Spleen (tissue), 11 donors: Measurements from ENCODE around the gene TAF8. TPM values are rescaled to one million over a fixed set of nuclear protein-coding genes. Genes with fewer than 3 reads are reported as not detected.
A peak's percentile ranks its signal among the peaks of the same experiment; 100 is the strongest.

Experiments used
- DNase-seq: peaks from one replicate; pipeline ENCODE4 v3.0.0-alpha.2; 2020
- H3K27ac ChIP-seq, 8 donors: fragments of 200-600 bp; sonication (generic) in 7 of 8; 1 replicate in 4 of 8; 2 replicates in 4 of 8; pipeline versions ENCODE4 v1.5.0 to v1.8.0; 2016 to 2021; ENCODE audit warnings: inconsistent platforms in 4 of 8, mild to moderate bottlenecking in 4 of 8, moderate library complexity in 1 of 8
- H3K27me3 ChIP-seq, 7 donors: fragments of 200-600 bp; sonication (generic) in 6 of 7; replicated peaks in 1 of 7; 1 replicate in 4 of 7; 2 replicates in 3 of 7; pipeline versions ENCODE4 v1.5.0 to v1.8.0; 2016 to 2021; ENCODE audit warnings: inconsistent platforms in 3 of 7, mild to moderate bottlenecking in 1 of 7
- H3K36me3 ChIP-seq, 6 donors: fragments of 200-600 bp; sonication (generic) in 5 of 6; 1 replicate in 4 of 6; 2 replicates in 2 of 6; pipeline versions ENCODE4 v1.5.0 to v1.8.0; 2016 to 2021; ENCODE audit warnings: inconsistent platforms in 2 of 6
- H3K4me1 ChIP-seq, 6 donors: fragments of 200-600 bp; sonication (generic) in 5 of 6; 1 replicate in 3 of 6; 2 replicates in 3 of 6; pipeline versions ENCODE4 v1.5.0 to v1.8.0; 2016 to 2021; ENCODE audit warnings: inconsistent platforms in 3 of 6
- H3K4me3 ChIP-seq, 8 donors: fragments of 200-600 bp; sonication (generic) in 7 of 8; 1 replicate in 4 of 8; 2 replicates in 4 of 8; pipeline versions ENCODE4 v1.5.0 to v1.8.0; 2016 to 2021; ENCODE audit warnings: inconsistent platforms in 4 of 8, mild to moderate bottlenecking in 4 of 8, moderate library complexity in 2 of 8
- H3K9me3 ChIP-seq, 8 donors: fragments of 200-600 bp; sonication (generic) in 7 of 8; 1 replicate in 4 of 8; 2 replicates in 4 of 8; pipeline versions ENCODE4 v1.5.0 to v1.8.0; 2016 to 2021; ENCODE audit warnings: inconsistent platforms in 4 of 8
- POLR2A ChIP-seq, 3 donors: fragments of 450-650 bp; IDR thresholded peaks; one replicate each; pipeline ENCODE4 v1.5.1; 2017; ENCODE audit warnings: antibody characterized with exemption in 3 of 3, mild to moderate bottlenecking in 1 of 3
- POLR2AphosphoS5 ChIP-seq, 3 donors: sonication (generic); formaldehyde crosslinking; IDR thresholded peaks; one replicate each; pipeline ENCODE4 v1.5.1; 2017; ENCODE audit warnings: antibody characterized with exemption in 3 of 3
- WGBS, 5 donors: extraction: QIAGEN DNeasy Blood & Tissue Kit in 3 of 5; methylation state at CpG; one replicate each; pipeline versions ENCODE4 v1.1.5 to v1.1.7; 2013 to 2018; 5-methylcytosine and 5-hydroxymethylcytosine counted together
- intact Hi-C: fragments of 100-400 bp; cut with DNase I; formaldehyde crosslinking; loops from one replicate; pipeline ENCODE4 v1.15.0; 2023; ENCODE audit warnings: low total_unique reads
- polyA plus RNA-seq, 3 donors: library from polyadenylated mRNA; stranded (reverse); fragments of 200-250 nt; gene quantifications; one replicate each; pipeline ENCODE4 v1.2.1, GENCODE V29; 2013
- total RNA-seq, 7 donors: library from RNA; depleted of rRNA in 3 of 7; stranded (reverse); fragments of >200 nt in 3 of 7; fragmentation: NEBNext Ultra II Directional in 4 of 7; extraction: Animal tissue kit (Norgen Biotek cat#: 25700) in 4 of 7; gene quantifications; one replicate each; pipeline versions ENCODE4 v1.1.0 to v1.2.1, GENCODE V29; 2016 to 2021
- TF ChIP-seq, protein P1 (sequence below), 11 experiments: fragments of 200-600 bp in 7 of 11; fragments of 450-650 bp in 4 of 11; sonication (generic) in 4 of 11; IDR thresholded peaks in 8 of 11; conservative IDR thresholded peaks in 3 of 11; 1 replicate in 7 of 11; 2 replicates in 4 of 11; pipeline versions ENCODE4 v1.4.0 to v1.8.0; 2016 to 2021; ENCODE audit warnings: antibody characterized with exemption in 11 of 11, inconsistent platforms in 4 of 11, mild to moderate bottlenecking in 1 of 11
- donor health status: healthy with polysubstance abuse.
- donor health status: DM: no; HTN: no; CAD: no; lungs with moderate emphysema.
- donor health status: DM: no; HTN: no; CAD: no.
- donor health status: Bipolar disorder and iron deficiency.
- donor health status: healthy.
- donor health status: DM: no; HTN: no; CAD: no.
- donor health status: DM: yes; HTN: yes; CAD: no.

Gene TAF8
- total and polyA plus RNA-seq, 10 donors = 8.2 to 56.3 (median 35.4) TPM

GRCh38 chr6:42124223-42124836, 74.0 kb downstream of the TAF8 start:
- 79 to 93% (median 84%) methylated on average over 5 to 9 of the region's 9 CpGs for WGBS, 5 donors
- H3K4me1 ChIP-seq = peaks cover 0 to 7% (median 0%) of the 10 kb centered on the region in 6 donors
- H3K36me3 ChIP-seq = no peaks in the 10 kb centered on the region
- H3K27ac ChIP-seq = no peak overlapping the region
- no peak for TF ChIP-seq POLR2AphosphoS5 (IDR thresholded peaks at IDR 0.05)
- TF ChIP-seq, protein P1, sequence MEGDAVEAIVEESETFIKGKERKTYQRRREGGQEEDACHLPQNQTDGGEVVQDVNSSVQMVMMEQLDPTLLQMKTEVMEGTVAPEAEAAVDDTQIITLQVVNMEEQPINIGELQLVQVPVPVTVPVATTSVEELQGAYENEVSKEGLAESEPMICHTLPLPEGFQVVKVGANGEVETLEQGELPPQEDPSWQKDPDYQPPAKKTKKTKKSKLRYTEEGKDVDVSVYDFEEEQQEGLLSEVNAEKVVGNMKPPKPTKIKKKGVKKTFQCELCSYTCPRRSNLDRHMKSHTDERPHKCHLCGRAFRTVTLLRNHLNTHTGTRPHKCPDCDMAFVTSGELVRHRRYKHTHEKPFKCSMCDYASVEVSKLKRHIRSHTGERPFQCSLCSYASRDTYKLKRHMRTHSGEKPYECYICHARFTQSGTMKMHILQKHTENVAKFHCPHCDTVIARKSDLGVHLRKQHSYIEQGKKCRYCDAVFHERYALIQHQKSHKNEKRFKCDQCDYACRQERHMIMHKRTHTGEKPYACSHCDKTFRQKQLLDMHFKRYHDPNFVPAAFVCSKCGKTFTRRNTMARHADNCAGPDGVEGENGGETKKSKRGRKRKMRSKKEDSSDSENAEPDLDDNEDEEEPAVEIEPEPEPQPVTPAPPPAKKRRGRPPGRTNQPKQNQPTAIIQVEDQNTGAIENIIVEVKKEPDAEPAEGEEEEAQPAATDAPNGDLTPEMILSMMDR (IDR thresholded peaks at IDR 0.05 in 8 of 11, conservative IDR thresholded peaks at IDR 0.05 in 3 of 11) = no peak
- TF ChIP-seq POLR2A (IDR thresholded peaks at IDR 0.05) = no peak
- no peaks in the 10 kb centered on the region for H3K27me3 ChIP-seq
- intact Hi-C loops = no loop called here
- no peak for DNase-seq
- H3K9me3 ChIP-seq = no peaks in the 10 kb centered on the region
- H3K4me3 ChIP-seq = no peak overlapping the region

DNA sequence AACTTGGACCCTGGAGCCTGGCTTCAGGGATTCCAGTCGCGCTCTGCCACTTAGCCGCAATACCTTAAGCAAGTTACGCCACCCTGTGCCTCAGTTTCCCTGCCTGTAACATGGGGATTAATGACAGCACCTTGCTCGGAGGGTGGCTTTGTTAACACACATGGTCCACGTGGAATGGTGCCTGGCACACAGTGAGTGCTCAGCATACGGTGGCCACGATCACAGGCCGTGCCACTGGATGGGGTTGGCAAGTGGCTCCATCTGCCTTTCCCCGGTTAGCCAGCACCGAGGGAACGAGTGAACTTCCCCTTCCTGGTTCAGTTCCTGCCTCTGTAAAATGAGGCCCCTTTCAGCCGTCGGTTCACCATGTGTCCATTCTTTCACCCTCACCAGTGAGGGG, 74.9 kb downstream of the TAF8 start:
- 62 to 68% (median 67%) methylated on average over 13 to 14 of the region's 14 CpGs for WGBS, 5 donors
- Histone ChIP-seq H3K36me3 (no peaks in the 10 kb centered on the region), H3K9me3 (no peaks in the 10 kb centered on the region), H3K27ac (no peak overlapping the region), H3K4me3 (no peak overlapping the region), H3K27me3 (no peaks in the 10 kb centered on the region), H3K4me1 (peaks cover 0 to 7% (median 0%) of the 10 kb centered on the region in 6 donors)
- no peak for DNase-seq
- intact Hi-C loops = no loop called here
- TF ChIP-seq, protein P1 (IDR thresholded peaks at IDR 0.05 in 8 of 11, conservative IDR thresholded peaks at IDR 0.05 in 3 of 11) = no peak
- TF ChIP-seq POLR2A (IDR thresholded peaks at IDR 0.05) = no peak
- TF ChIP-seq POLR2AphosphoS5 (IDR thresholded peaks at IDR 0.05) = no peak

GRCh38 chr6:42125663-42126062, 75.3 kb downstream of the TAF8 start:
- H3K27me3 ChIP-seq = no peaks in the 10 kb centered on the region
- TF ChIP-seq POLR2AphosphoS5 (IDR thresholded peaks at IDR 0.05) (no peak), POLR2A (IDR thresholded peaks at IDR 0.05) (no peak)
- TF ChIP-seq, protein P1 (IDR thresholded peaks at IDR 0.05 in 8 of 11, conservative IDR thresholded peaks at IDR 0.05 in 3 of 11) = no peak
- no peak overlapping the region for H3K27ac ChIP-seq
- H3K4me1 ChIP-seq = peaks cover 0 to 7% (median 0%) of the 10 kb centered on the region in 6 donors
- WGBS, 5 donors = 76 to 92% (median 80%) methylated on average over 3 of the region's 3 CpGs
- intact Hi-C loops = no loop called here
- no peaks in the 10 kb centered on the region for H3K9me3 ChIP-seq
- H3K36me3 ChIP-seq = no peaks in the 10 kb centered on the region
- H3K4me3 ChIP-seq = no peak overlapping the region
- DNase-seq = no peak

GRCh38 chr6:42128460-42129359, 78.4 kb downstream of the TAF8 start:
- 74 to 84% (median 78%) methylated on average over 24 to 25 of the region's 25 CpGs for WGBS, 5 donors
- Histone ChIP-seq H3K27me3 (no peaks in the 10 kb centered on the region), H3K4me3 (no peak overlapping the region), H3K9me3 (no peaks in the 10 kb centered on the region), H3K4me1 (peaks cover 0 to 7% (median 0%) of the 10 kb centered on the region in 6 donors), H3K27ac (no peak overlapping the region), H3K36me3 (no peaks in the 10 kb centered on the region)
- intact Hi-C loops = no loop called here
- TF ChIP-seq POLR2A (IDR thresholded peaks at IDR 0.05) = no peak
- peak; percentile 33 to 62 (median 35) for TF ChIP-seq POLR2AphosphoS5 (IDR thresholded peaks at IDR 0.05)
- peak; percentile 80 for DNase-seq
